B cell (primary cell): ENCODE data around the gene ARHGAP31. TPM values are rescaled to one million over a fixed set of nuclear protein-coding genes. Genes with fewer than 3 reads are reported as not detected.

Source experiments
- ATAC-seq: fragments of 200-7000 bp; cut with Tn5 transposase; one replicate; pipeline ENCODE4 v1.10.0; 2021; ENCODE audit warnings: low read depth, mild to moderate bottlenecking, moderate number of reproducible peaks, moderate library complexity
- CTCF ChIA-PET: fragments of 350-600 bp; sonication (Branson Sonifier 250); formaldehyde crosslinking; loops from one replicate; lab custom pipeline; 2021; ENCODE audit warnings: antibody characterized with exemption, inconsistent platforms; lab: Charles Lee
- POLR2A ChIA-PET: fragments of 350-600 bp; sonication (Branson Sonifier 250); formaldehyde crosslinking; loops from one replicate; lab custom pipeline; 2021; ENCODE audit warnings: antibody characterized with exemption; lab: Charles Lee
- DNase-seq: peaks from one replicate; pipeline ENCODE4 v3.0.0; 2013
- H2AFZ ChIP-seq: 2 replicates; pipeline ENCODE4 v1.6.1; 2012; ENCODE audit warnings: mild to moderate bottlenecking, low read depth, low read length; ENCODE audit not compliant: insufficient read depth, poor library complexity, severe bottlenecking
- H3K27ac ChIP-seq, 2 donors: 1 replicate in 1 of 2; 2 replicates in 1 of 2; pipeline ENCODE4 v1.5.1; 2012 to 2013; ENCODE audit warnings: low read length in 2 of 2, mild to moderate bottlenecking in 2 of 2, moderate library complexity in 1 of 2
- H3K27me3 ChIP-seq, 4 experiments: fragments of 200-600 bp in 1 of 4; sonication (generic) in 1 of 4; replicated peaks in 1 of 4; 1 replicate in 2 of 4; 2 replicates in 2 of 4; pipeline versions ENCODE4 v1.6.1 to v1.7.0; 2013 to 2016; ENCODE audit warnings: low read length in 3 of 4, mild to moderate bottlenecking in 2 of 4, mixed read lengths in 1 of 4, moderate library complexity in 1 of 4; ENCODE audit not compliant: insufficient read depth in 4 of 4, control insufficient read depth in 3 of 4; ENCODE audit errors: control extremely low read depth in 1 of 4
- H3K36me3 ChIP-seq, 2 experiments: replicated peaks in 1 of 2; 1 replicate in 1 of 2; 2 replicates in 1 of 2; pipeline versions ENCODE4 v1.6.1 to v1.7.1; 2013; ENCODE audit warnings: low read length in 1 of 2; ENCODE audit not compliant: insufficient read depth in 2 of 2, control insufficient read depth in 1 of 2; ENCODE audit errors: control extremely low read depth in 1 of 2, extremely low read depth in 1 of 2
- H3K4me1 ChIP-seq, 2 donors: fragments of 200-600 bp in 1 of 2; sonication (generic) in 1 of 2; 1 replicate in 1 of 2; 2 replicates in 1 of 2; pipeline versions ENCODE4 v1.5.1 to v1.6.1; 2013 to 2017; ENCODE audit warnings: low read length in 2 of 2; ENCODE audit not compliant: control insufficient read depth in 2 of 2, insufficient read depth in 2 of 2
- H3K4me2 ChIP-seq: replicated peaks from 2 replicates; pipeline ENCODE3; 2012; ENCODE audit warnings: mild to moderate bottlenecking, low read depth, low read length; ENCODE audit not compliant: poor library complexity, severe bottlenecking
- H3K4me3 ChIP-seq, 5 experiments: fragments of 200-600 bp in 1 of 5; sonication (generic) in 1 of 5; 1 replicate in 3 of 5; 2 replicates in 2 of 5; pipeline versions ENCODE4 v1.5.1 to v1.7.0; 2011 to 2016; ENCODE audit warnings: low read length in 4 of 5, mild to moderate bottlenecking in 4 of 5, low read depth in 2 of 5, control low read depth in 1 of 5, moderate library complexity in 1 of 5; ENCODE audit not compliant: insufficient read depth in 1 of 5; ENCODE audit errors: control extremely low read depth in 1 of 5, extremely low read depth in 1 of 5
- H3K79me2 ChIP-seq: fragments of 200-600 bp; sonication (generic); one replicate; pipeline ENCODE4 v1.6.0; 2016; ENCODE audit warnings: low read length; ENCODE audit not compliant: control insufficient read depth, insufficient read depth
- H3K9ac ChIP-seq: fragments of 200-600 bp; sonication (generic); 2 replicates; pipeline ENCODE4 v1.6.1; 2017; ENCODE audit warnings: mild to moderate bottlenecking, low read length, moderate library complexity
- H3K9me3 ChIP-seq, 3 donors: one replicate each; pipeline versions ENCODE4 v1.6.1 to v1.7.1; 2013; ENCODE audit warnings: low read length in 2 of 3; ENCODE audit not compliant: control insufficient read depth in 2 of 3, insufficient read depth in 1 of 3; ENCODE audit errors: control extremely low read depth in 1 of 3
- H4K20me1 ChIP-seq: 2 replicates; pipeline ENCODE4 v1.6.0; 2012; ENCODE audit warnings: mild to moderate bottlenecking, low read length; ENCODE audit not compliant: insufficient read depth, control insufficient read depth, poor library complexity, severe bottlenecking
- H3K27ac Mint-ChIP-seq: one replicate; pipeline ENCODE4 v1.8.0; 2021; ENCODE audit warnings: mixed read lengths
- H3K27me3 Mint-ChIP-seq: one replicate; pipeline ENCODE4 v1.8.0; 2021; ENCODE audit warnings: mixed read lengths
- H3K4me1 Mint-ChIP-seq: one replicate; pipeline ENCODE4 v1.8.0; 2021; ENCODE audit warnings: mixed read lengths
- H3K4me3 Mint-ChIP-seq: one replicate; pipeline ENCODE4 v1.8.0; 2021; ENCODE audit warnings: mixed read lengths
- H3K9me3 Mint-ChIP-seq: one replicate; pipeline ENCODE4 v1.8.0; 2022; ENCODE audit warnings: mixed read lengths; ENCODE audit not compliant: insufficient read depth
- CTCF ChIP-seq: fragments of 200-600 bp; IDR thresholded peaks from one replicate; pipeline ENCODE4 v1.8.0; 2022; ENCODE audit warnings: antibody characterized with exemption, mild to moderate bottlenecking
- EZH2 ChIP-seq: IDR thresholded peaks from 2 replicates; pipeline ENCODE4 v1.6.1; 2012; ENCODE audit warnings: borderline replicate concordance, low read depth, mild to moderate bottlenecking, moderate library complexity, low read length; ENCODE audit not compliant: insufficient read depth, poor library complexity, severe bottlenecking
- WGBS: methylation state at CpG from one replicate; pipeline ENCODE4 v1.1.5; 2013; ENCODE audit warnings: missing lambda C conversion rate; ENCODE audit not compliant: insufficient coverage; 5-methylcytosine and 5-hydroxymethylcytosine counted together
- intact Hi-C: fragments of 100-400 bp; cut with micrococcal nuclease; formaldehyde crosslinking; loops from one replicate; pipeline ENCODE4 v1.10.0; 2022
- polyA plus RNA-seq: library from polyadenylated mRNA; depleted of rRNA; stranded (reverse); fragments of >200 nt; gene quantifications from 2 replicates; pipeline ENCODE4 v1.2.3, GENCODE V29; 2012
- total RNA-seq, 2 donors: library from RNA; stranded (reverse); fragments of 120-200 nt in 1 of 2; gene quantifications; 1 replicate in 1 of 2; 2 replicates in 1 of 2; pipeline versions ENCODE4 v1.2.3 to v1.2.4, GENCODE V29; 2013 to 2022

ARHGAP31 gene
- total and polyA plus RNA-seq, 2 donors (not counting 1 experiment from before 2014, with no cell fraction given), result 3.5 to 7.8 TPM

- Histone ChIP-seq H4K20me1 (no peaks in the 10 kb centered on the region), H3K9ac (no peak overlapping the region), H3K79me2 (no peaks in the 10 kb centered on the region), H3K36me3 (no peaks in the 10 kb centered on the region), H3K9me3 (no peaks in the 10 kb centered on the region), H3K4me2 (no peak overlapping the region), H3K4me1 (peaks cover 0 to 3% of the 10 kb centered on the region in 2 donors), H3K4me3 (no peak overlapping the region), H3K27me3 (no peaks in the 10 kb centered on the region), H3K27ac (no peak overlapping the region), H2AFZ (no peak overlapping the region)
- no peak overlapping the region for H3K27ac Mint-ChIP-seq
- ChIA-PET POLR2A (no interaction called here), CTCF (interaction anchor here (1.0 kb wide), 1 partner anchor 8 kb away, joined by 4 read pairs; no protein-coding TSS in a partner anchor)
- intact Hi-C loops, result no loop called here
- peaks cover 12% of the 10 kb centered on the region for H3K4me1 Mint-ChIP-seq
- DNase-seq (no peak), ATAC-seq (no peak)
- WGBS, result no CpG with 5 or more reads among the region's 4 CpGs
- no peak for TF ChIP-seq CTCF
- no peak for TF ChIP-seq EZH2
- no peaks in the 10 kb centered on the region for H3K27me3 Mint-ChIP-seq
- H3K4me3 Mint-ChIP-seq, result no peak overlapping the region
- no peaks in the 10 kb centered on the region for H3K9me3 Mint-ChIP-seq
Observed at GRCh38 chr3:119330858-119331257, 36.7 kb downstream of the ARHGAP31 start.

GRCh38 chr3:119331661-119332060, 37.5 kb downstream of the ARHGAP31 start:
- no peak overlapping the region for H3K4me3 ChIP-seq
- 88% methylated on average over 3 of the region's 3 CpGs for WGBS
- H3K9ac ChIP-seq, result no peak overlapping the region
- ATAC-seq, result no peak
- no peaks in the 10 kb centered on the region for H3K9me3 ChIP-seq
- no peaks in the 10 kb centered on the region for H3K27me3 ChIP-seq
- no peak for DNase-seq
- Mint-ChIP-seq H3K9me3 (peaks cover 2% of the 10 kb centered on the region), H3K27ac (no peak overlapping the region), H3K4me1 (peaks cover 6% of the 10 kb centered on the region), H3K4me3 (no peak overlapping the region), H3K27me3 (no peaks in the 10 kb centered on the region)
- intact Hi-C loops, result no loop called here
- POLR2A ChIA-PET, result interaction anchor here (0.6 kb wide), 1 partner anchor 46 kb away, joined by 3 read pairs; no protein-coding TSS in a partner anchor
- H3K36me3 ChIP-seq, result no peaks in the 10 kb centered on the region
- no peak for TF ChIP-seq EZH2
- TF ChIP-seq CTCF, result no peak
- H3K27ac ChIP-seq, result no peak overlapping the region
- H4K20me1 ChIP-seq, result no peaks in the 10 kb centered on the region
- peaks cover 0 to 3% of the 10 kb centered on the region in 2 donors for H3K4me1 ChIP-seq
- no peak overlapping the region for H3K4me2 ChIP-seq
- H3K79me2 ChIP-seq, result no peaks in the 10 kb centered on the region
- CTCF ChIA-PET, result no interaction called here
- no peak overlapping the region for H2AFZ ChIP-seq
